ENCODE data around the gene MESP1. TPM values are rescaled to one million over a fixed set of nuclear protein-coding genes. Genes with fewer than 3 reads are reported as not detected.

Gene MESP1
- total RNA-seq, 1 experiment from 2014 or later: 8.8 TPM

DNA sequence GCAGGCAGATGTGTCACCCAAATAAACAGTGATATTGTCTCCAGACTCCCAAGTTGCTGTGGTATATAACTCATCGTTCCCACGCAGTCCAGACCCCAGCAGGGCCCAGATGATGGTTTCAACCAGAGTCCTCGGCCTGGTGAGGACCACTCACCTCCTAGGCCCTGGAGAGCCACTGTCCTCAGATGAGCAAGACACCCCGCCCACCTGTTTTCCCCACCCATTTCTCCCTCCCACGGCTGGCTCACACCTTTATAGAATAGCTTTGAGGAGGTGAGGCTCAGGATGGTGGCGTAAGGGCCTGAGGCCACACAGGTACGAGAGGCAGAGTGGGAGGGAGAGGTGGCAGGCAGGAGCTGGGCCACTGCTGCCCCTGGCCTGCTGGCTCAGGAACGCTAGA lies 7.5 kb downstream of the MESP1 start (continued):
- TF ChIP-seq ZNF274 (IDR thresholded peaks at IDR 0.05; ENCODE audit: low read depth, low read length): no peak

- no peak for TF ChIP-seq RAD21 (IDR thresholded peaks at IDR 0.05; ENCODE audit: low read depth)
- no peak for TF ChIP-seq ATF3 (IDR thresholded peaks at IDR 0.05)
- no peak for TF ChIP-seq TCF7L2 (IDR thresholded peaks at IDR 0.05; ENCODE audit: borderline replicate concordance, extremely low read depth, insufficient read depth, insufficient read length)
- no peak for TF ChIP-seq YY1 (IDR thresholded peaks at IDR 0.05; ENCODE audit: extremely low read depth, insufficient replicate concordance, low read depth, low read length)
- TF ChIP-seq SRF (IDR thresholded peaks at IDR 0.05; ENCODE audit: low read depth): no peak
- TF ChIP-seq, protein P1, sequence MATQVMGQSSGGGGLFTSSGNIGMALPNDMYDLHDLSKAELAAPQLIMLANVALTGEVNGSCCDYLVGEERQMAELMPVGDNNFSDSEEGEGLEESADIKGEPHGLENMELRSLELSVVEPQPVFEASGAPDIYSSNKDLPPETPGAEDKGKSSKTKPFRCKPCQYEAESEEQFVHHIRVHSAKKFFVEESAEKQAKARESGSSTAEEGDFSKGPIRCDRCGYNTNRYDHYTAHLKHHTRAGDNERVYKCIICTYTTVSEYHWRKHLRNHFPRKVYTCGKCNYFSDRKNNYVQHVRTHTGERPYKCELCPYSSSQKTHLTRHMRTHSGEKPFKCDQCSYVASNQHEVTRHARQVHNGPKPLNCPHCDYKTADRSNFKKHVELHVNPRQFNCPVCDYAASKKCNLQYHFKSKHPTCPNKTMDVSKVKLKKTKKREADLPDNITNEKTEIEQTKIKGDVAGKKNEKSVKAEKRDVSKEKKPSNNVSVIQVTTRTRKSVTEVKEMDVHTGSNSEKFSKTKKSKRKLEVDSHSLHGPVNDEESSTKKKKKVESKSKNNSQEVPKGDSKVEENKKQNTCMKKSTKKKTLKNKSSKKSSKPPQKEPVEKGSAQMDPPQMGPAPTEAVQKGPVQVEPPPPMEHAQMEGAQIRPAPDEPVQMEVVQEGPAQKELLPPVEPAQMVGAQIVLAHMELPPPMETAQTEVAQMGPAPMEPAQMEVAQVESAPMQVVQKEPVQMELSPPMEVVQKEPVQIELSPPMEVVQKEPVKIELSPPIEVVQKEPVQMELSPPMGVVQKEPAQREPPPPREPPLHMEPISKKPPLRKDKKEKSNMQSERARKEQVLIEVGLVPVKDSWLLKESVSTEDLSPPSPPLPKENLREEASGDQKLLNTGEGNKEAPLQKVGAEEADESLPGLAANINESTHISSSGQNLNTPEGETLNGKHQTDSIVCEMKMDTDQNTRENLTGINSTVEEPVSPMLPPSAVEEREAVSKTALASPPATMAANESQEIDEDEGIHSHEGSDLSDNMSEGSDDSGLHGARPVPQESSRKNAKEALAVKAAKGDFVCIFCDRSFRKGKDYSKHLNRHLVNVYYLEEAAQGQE (IDR thresholded peaks at IDR 0.05; ENCODE audit: low read depth): no peak
- no peak for TF ChIP-seq MAX (IDR thresholded peaks at IDR 0.05)
- no peak for TF ChIP-seq EZH2phosphoT487 (IDR thresholded peaks at IDR 0.05; ENCODE audit: borderline replicate concordance)
- no peak for TF ChIP-seq POLR2AphosphoS5 (IDR thresholded peaks at IDR 0.05; ENCODE audit: low read depth, low read length)
- TF ChIP-seq, protein P2, sequence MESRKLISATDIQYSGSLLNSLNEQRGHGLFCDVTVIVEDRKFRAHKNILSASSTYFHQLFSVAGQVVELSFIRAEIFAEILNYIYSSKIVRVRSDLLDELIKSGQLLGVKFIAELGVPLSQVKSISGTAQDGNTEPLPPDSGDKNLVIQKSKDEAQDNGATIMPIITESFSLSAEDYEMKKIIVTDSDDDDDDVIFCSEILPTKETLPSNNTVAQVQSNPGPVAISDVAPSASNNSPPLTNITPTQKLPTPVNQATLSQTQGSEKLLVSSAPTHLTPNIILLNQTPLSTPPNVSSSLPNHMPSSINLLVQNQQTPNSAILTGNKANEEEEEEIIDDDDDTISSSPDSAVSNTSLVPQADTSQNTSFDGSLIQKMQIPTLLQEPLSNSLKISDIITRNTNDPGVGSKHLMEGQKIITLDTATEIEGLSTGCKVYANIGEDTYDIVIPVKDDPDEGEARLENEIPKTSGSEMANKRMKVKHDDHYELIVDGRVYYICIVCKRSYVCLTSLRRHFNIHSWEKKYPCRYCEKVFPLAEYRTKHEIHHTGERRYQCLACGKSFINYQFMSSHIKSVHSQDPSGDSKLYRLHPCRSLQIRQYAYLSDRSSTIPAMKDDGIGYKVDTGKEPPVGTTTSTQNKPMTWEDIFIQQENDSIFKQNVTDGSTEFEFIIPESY (IDR thresholded peaks at IDR 0.05; ENCODE audit: extremely low read depth, insufficient replicate concordance, low read length): no peak
- TF ChIP-seq SP1 (IDR thresholded peaks at IDR 0.05; ENCODE audit: low read depth): no peak
- no peak for TF ChIP-seq ELF1 (IDR thresholded peaks at IDR 0.05; ENCODE audit: borderline replicate concordance, low read depth)
- no peak for TF ChIP-seq ZFX (IDR thresholded peaks at IDR 0.05)
- no peaks in the 10 kb centered on the region for H4K20me1 ChIP-seq (ENCODE audit: insufficient read depth)
- no peak overlapping the region for H3K27ac ChIP-seq (ENCODE audit: low read depth, low read length)
- H3K4me2 ChIP-seq (ENCODE audit: low read length): no peak overlapping the region
- ChIA-PET POLR2A (no interaction called here), RAD21 (ENCODE audit: low non-redundant PET in 1 of 2, low total read pairs in 2 of 2, uncharacterized antibody in 2 of 2, unreplicated experiment in 2 of 2) (no interaction called here), CTCF (interaction anchor here (1.9 kb wide), 1 partner anchor 146 kb away, joined by 5 read pairs; no protein-coding TSS in a partner anchor)
- no peaks in the 10 kb centered on the region for H3K27me3 ChIP-seq (ENCODE audit: insufficient read depth, low read length)
- H3K9me3 ChIP-seq (ENCODE audit: control insufficient read depth in 1 of 2, insufficient read depth in 1 of 2, low read depth in 1 of 2, low read length in 2 of 2): no peaks in the 10 kb centered on the region
- H3K9ac ChIP-seq (ENCODE audit: low read length): no peak overlapping the region
- BruUV-seq (replicated peaks): no TSS peak
- H3K36me3 ChIP-seq (ENCODE audit: control insufficient read depth in 1 of 2, insufficient read depth in 2 of 2, low read length in 2 of 2): no peaks in the 10 kb centered on the region
- H2AFZ ChIP-seq (ENCODE audit: low read depth, low read length, poor library complexity, severe bottlenecking): no peak overlapping the region
- intact Hi-C loops (cut with micrococcal nuclease): loop anchor here (5.0 to 10.0 kb wide), 2 partner anchors 329 to 472 kb away; no protein-coding TSS in a partner anchor
- DNase-seq (ENCODE audit: low read depth, low spot score) (no peak), ATAC-seq (no peak)
- H3K4me3 ChIP-seq (replicated peaks in 1 of 2; ENCODE audit: low read depth in 1 of 2, low read length in 2 of 2): no peak overlapping the region
- 0 out of 4 replicates have a peak, but pooled peaks cover 0 to 9% of the 10 kb centered on the region in 2 experiments for H3K4me1 ChIP-seq (ENCODE audit: control insufficient read depth in 1 of 2, insufficient read depth in 2 of 2, low read length in 2 of 2)
- H3K79me2 ChIP-seq (ENCODE audit: insufficient read depth, low read length): no peaks in the 10 kb centered on the region
- no peaks in the 10 kb centered on the region for H3K9me2 ChIP-seq (ENCODE audit: insufficient read depth)
Measured at GRCh38 chr15:89743011-89743410, 8.0 kb downstream of the MESP1 start.
